SU-DHL-6 (cell line): Measurements from ENCODE around the gene ATP2A3.

Source experiments
- H2AFZ ChIP-seq: fragments of 200-600 bp; sonication (generic); 2 replicates; pipeline ENCODE4 v1.6.1; 2014; ENCODE audit warnings: low read depth, mild to moderate bottlenecking, moderate library complexity, mixed read lengths, antibody characterized with exemption, low read length; ENCODE audit not compliant: severe bottlenecking
- H3F3A ChIP-seq: fragments of 200-600 bp; shearing (Covaris generic); 2 replicates; pipeline ENCODE4 v1.6.0; 2016; ENCODE audit warnings: antibody characterized with exemption, mild to moderate bottlenecking; ENCODE audit not compliant: insufficient read depth
- H3K27ac ChIP-seq: fragments of 200-600 bp; sonication (generic); 2 replicates; pipeline ENCODE4 v1.5.1; 2016; ENCODE audit warnings: low read depth, mild to moderate bottlenecking, low read length, moderate library complexity, mixed read lengths
- H3K27me3 ChIP-seq: fragments of 200-600 bp; sonication (generic), shearing (Covaris generic); 2 replicates; pipeline ENCODE4 v1.6.0; 2014; ENCODE audit warnings: mild to moderate bottlenecking, low read length
- H3K36me3 ChIP-seq: fragments of 200-600 bp; sonication (generic); 2 replicates; pipeline ENCODE4 v1.6.1; 2014; ENCODE audit warnings: mild to moderate bottlenecking, low read length, mixed read lengths
- H3K4me2 ChIP-seq: fragments of 300-600, 200-600 bp; shearing (Covaris generic), sonication (generic); 2 replicates; pipeline ENCODE4 v1.6.0; 2014; ENCODE audit warnings: low read length, low read depth, mild to moderate bottlenecking; ENCODE audit not compliant: poor library complexity, severe bottlenecking
- H3K4me3 ChIP-seq: fragments of 200-600 bp; sonication (generic); 2 replicates; pipeline ENCODE4 v1.5.1; 2014; ENCODE audit warnings: antibody characterized with exemption, low read length, mild to moderate bottlenecking, mixed read lengths; ENCODE audit not compliant: insufficient read depth, poor library complexity, severe bottlenecking
- H3K79me2 ChIP-seq: fragments of 200-600 bp; sonication (generic); 2 replicates; pipeline ENCODE4 v1.6.1; 2014; ENCODE audit warnings: mild to moderate bottlenecking, low read length, moderate library complexity; ENCODE audit not compliant: insufficient read depth
- H3K9ac ChIP-seq: fragments of 200-600 bp; sonication (generic); 2 replicates; pipeline ENCODE4 v1.7.0; 2014; ENCODE audit warnings: mild to moderate bottlenecking, low read length
- H3K9me2 ChIP-seq: fragments of 200-600 bp; sonication (generic); replicated peaks from 2 replicates; pipeline ENCODE4 v1.6.1; 2014; ENCODE audit warnings: low read length; ENCODE audit not compliant: insufficient read depth
- H3K9me3 ChIP-seq: fragments of 200-600 bp; sonication (generic); 2 replicates; pipeline ENCODE4 v1.6.1; 2014; ENCODE audit warnings: low read length, mixed read lengths; ENCODE audit not compliant: insufficient read depth
- H4K20me1 ChIP-seq: fragments of 200-600 bp; sonication (generic); 2 replicates; pipeline ENCODE4 v1.6.1; 2014; ENCODE audit warnings: low read depth, mild to moderate bottlenecking, antibody characterized with exemption, low read length, moderate library complexity, mixed read lengths
- CTCF ChIP-seq: fragments of 200-600 bp; sonication (generic); IDR thresholded peaks from one replicate; pipeline ENCODE4 v1.5.1; 2017; ENCODE audit warnings: antibody characterized with exemption, mild to moderate bottlenecking, low read length, moderate library complexity; ENCODE audit not compliant: insufficient read depth, poor library complexity, severe bottlenecking
- EZH2phosphoT487 ChIP-seq: fragments of 200-600 bp; sonication (generic), shearing (Covaris generic); conservative IDR thresholded peaks from 2 replicates; pipeline ENCODE4 v1.6.1; 2018; ENCODE audit warnings: mild to moderate bottlenecking, antibody characterized with exemption, low read length, moderate library complexity, mixed read lengths

The ATP2A3 gene

GRCh38 chr17:3927628-3928340 is 36.5 kb downstream of the ATP2A3 start:
- H4K20me1 ChIP-seq, result no peaks in the 10 kb centered on the region; the same call in 1 of the 2 replicates
- TF ChIP-seq EZH2phosphoT487 (no peak), CTCF (no peak)
- H3K9ac ChIP-seq, result no peak overlapping the region
- H3K4me3 ChIP-seq, result no peak overlapping the region
- H3K4me2 ChIP-seq, result no peak overlapping the region
- peaks cover 22% of the 10 kb centered on the region; the same call in 1 of the 2 replicates for H3F3A ChIP-seq
- no peak overlapping the region for H2AFZ ChIP-seq
- H3K36me3 ChIP-seq, result no peaks in the 10 kb centered on the region
- H3K27me3 ChIP-seq, result no peaks in the 10 kb centered on the region
- H3K9me3 ChIP-seq, result no peaks in the 10 kb centered on the region
- H3K9me2 ChIP-seq, result no peaks in the 10 kb centered on the region
- H3K79me2 ChIP-seq, result no peaks in the 10 kb centered on the region
- no peak overlapping the region for H3K27ac ChIP-seq

GRCh38 chr17:3926860-3927627 is 37.2 kb downstream of the ATP2A3 start:
- TF ChIP-seq CTCF (no peak), EZH2phosphoT487 (no peak)
- no peak overlapping the region for H3K4me2 ChIP-seq
- no peaks in the 10 kb centered on the region for H3K9me2 ChIP-seq
- H3K36me3 ChIP-seq, result no peaks in the 10 kb centered on the region
- no peaks in the 10 kb centered on the region for H3K79me2 ChIP-seq
- H3K27ac ChIP-seq, result no peak overlapping the region
- H4K20me1 ChIP-seq, result no peaks in the 10 kb centered on the region; the same call in 1 of the 2 replicates
- H2AFZ ChIP-seq, result no peak overlapping the region
- H3K27me3 ChIP-seq, result no peaks in the 10 kb centered on the region
- H3F3A ChIP-seq, result peaks cover 22% of the 10 kb centered on the region; the same call in 1 of the 2 replicates
- H3K9me3 ChIP-seq, result no peaks in the 10 kb centered on the region
- H3K4me3 ChIP-seq, result no peak overlapping the region
- no peak overlapping the region for H3K9ac ChIP-seq

- no peaks in the 10 kb centered on the region for H3K79me2 ChIP-seq
- no peak overlapping the region for H3K27ac ChIP-seq
- no peaks in the 10 kb centered on the region for H3K36me3 ChIP-seq
- H4K20me1 ChIP-seq, result no peaks in the 10 kb centered on the region; the same call in 1 of the 2 replicates
- no peak overlapping the region for H3K4me3 ChIP-seq
- peaks cover 19% of the 10 kb centered on the region; the same call in 1 of the 2 replicates for H3F3A ChIP-seq
- no peak overlapping the region for H3K4me2 ChIP-seq
- H2AFZ ChIP-seq, result no peak overlapping the region
- H3K9me3 ChIP-seq, result no peaks in the 10 kb centered on the region
- no peaks in the 10 kb centered on the region for H3K9me2 ChIP-seq
- no peak overlapping the region for H3K9ac ChIP-seq
- TF ChIP-seq CTCF (no peak), EZH2phosphoT487 (no peak)
- H3K27me3 ChIP-seq, result no peaks in the 10 kb centered on the region
Observed at GRCh38 chr17:3925684-3926485, 38.4 kb downstream of the ATP2A3 start.
